ENCODE results near the gene KANSL3.

DNA sequence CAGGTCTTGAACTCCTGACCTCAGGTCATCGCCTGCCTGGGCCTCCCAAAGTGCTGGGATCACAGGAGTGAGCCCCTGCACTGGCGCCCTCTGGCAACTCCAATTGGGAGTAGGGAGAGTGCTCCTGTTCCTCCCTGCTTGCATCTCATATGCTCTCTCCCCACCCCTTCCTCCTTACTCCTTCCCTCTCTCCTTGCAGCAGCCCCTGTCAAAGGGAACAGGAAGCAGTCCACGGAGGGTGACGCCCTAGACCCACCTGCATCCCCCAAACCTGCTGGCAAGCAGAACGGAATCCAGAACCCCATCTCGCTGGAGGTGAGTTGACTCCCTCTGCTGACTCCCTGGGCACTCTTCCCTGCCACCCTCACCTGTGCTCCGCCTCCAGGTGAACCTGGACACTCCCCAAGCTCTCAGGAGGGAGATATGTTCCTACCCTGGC, 90.9 kb downstream of the KANSL3 start:
- TF ChIP-seq CTCF (IDR thresholded peaks at IDR 0.05): no peak
- TF ChIP-seq POLR2A (IDR thresholded peaks at IDR 0.05): no peak

Data from testis (tissue), 2 donors.